A549 (cell line): Measurements from ENCODE around the gene PLD6. TPM values are rescaled to one million over a fixed set of nuclear protein-coding genes. Genes with fewer than 3 reads are reported as not detected.

ENCODE experiments used
- ATAC-seq, 2 experiments: fragments of 200-7000 bp in 1 of 2; fragments of >200 bp in 1 of 2; cut with Nextera tagmentation in 1 of 2; cut with Tn5 transposase in 1 of 2; 3 replicates each; pipeline versions ENCODE4 v1.8.0 to v1.9.1; 2018 to 2020; ENCODE audit warnings: mild to moderate bottlenecking in 1 of 2, moderate library complexity in 1 of 2
- CTCF ChIA-PET: fragments of 300-600 bp; sonication (Branson Sonifier 250); formaldehyde crosslinking; extraction: SDS; loops from one replicate; lab custom pipeline; 2021; ENCODE audit warnings: antibody characterized with exemption, inconsistent platforms; lab: Yijun Ruan, JAX
- POLR2A ChIA-PET: fragments of 350-600 bp; formaldehyde crosslinking; extraction: SDS; loops from one replicate; lab custom pipeline; 2021; ENCODE audit warnings: antibody characterized with exemption, inconsistent platforms; lab: Yijun Ruan, JAX
- DNase-seq, 2 experiments: peaks; one replicate each; pipeline versions ENCODE4 v3.0.0 to v3.0.0-alpha.2; 2011 to 2016; ENCODE audit warnings: low read depth in 1 of 2, low spot score in 1 of 2
- FAIRE-seq: peaks from 2 replicates; lab custom pipeline; 2011; peaks lifted over from hg19 to GRCh38; lab: Jason Lieb, UNC
- H3K27ac ChIP-seq, 2 experiments: fragments of >200 bp; sonication (Bioruptor Twin); formaldehyde crosslinking; 3 replicates each; pipeline ENCODE4 v1.5.1; 2016 to 2017
- H3K4me1 ChIP-seq: fragments of >200 bp; sonication (Bioruptor Twin); formaldehyde crosslinking; 3 replicates; pipeline ENCODE4 v1.6.1; 2016
- H3K4me2 ChIP-seq: fragments of >200 bp; sonication (Bioruptor Twin); formaldehyde crosslinking; 3 replicates; pipeline ENCODE4 v1.6.1; 2016
- H3K4me3 ChIP-seq: fragments of >200 bp; sonication (Bioruptor Twin); formaldehyde crosslinking; 3 replicates; pipeline ENCODE4 v1.5.1; 2016
- H3K9me3 ChIP-seq: fragments of >200 bp; sonication (Bioruptor Twin); formaldehyde crosslinking; 3 replicates; pipeline ENCODE4 v1.6.1; 2016
- CBX2 ChIP-seq: fragments of 200-600 bp; sonication (generic); IDR thresholded peaks from 2 replicates; pipeline ENCODE4 v1.6.1; 2016; ENCODE audit warnings: low read depth, mild to moderate bottlenecking, borderline replicate concordance
- CBX8 ChIP-seq: fragments of 200-600 bp; sonication (generic); IDR thresholded peaks from 2 replicates; pipeline ENCODE4 v1.6.1; 2016
- CEBPB ChIP-seq, 2 experiments: fragments of >200 bp in 1 of 2; sonication (Bioruptor Twin) in 1 of 2; formaldehyde crosslinking in 1 of 2; IDR thresholded peaks; 2 replicates each; pipeline ENCODE4 v1.6.1; 2012 to 2016
- CHD4 ChIP-seq: fragments of 200-600 bp; sonication (generic); IDR thresholded peaks from 2 replicates; pipeline ENCODE4 v1.6.1; 2016; ENCODE audit warnings: antibody characterized with exemption, mild to moderate bottlenecking, borderline replicate concordance
- EHMT2 ChIP-seq: fragments of 200-600 bp; sonication (generic); IDR thresholded peaks from 2 replicates; pipeline ENCODE4 v1.6.1; 2016; ENCODE audit warnings: antibody characterized with exemption, low read depth, mild to moderate bottlenecking, moderate library complexity
- EP300 ChIP-seq, 2 experiments: fragments of >200 bp; sonication (Bioruptor Twin); formaldehyde crosslinking; IDR thresholded peaks; 2 replicates in 1 of 2; 3 replicates in 1 of 2; pipeline ENCODE4 v1.6.1; 2016 to 2017
- FOXS1 ChIP-seq: fragments of 250-450 bp; sonication (Bioruptor Pico); IDR thresholded peaks from 2 replicates; pipeline ENCODE4 v1.5.0; 2020; ENCODE audit warnings: mild to moderate bottlenecking, moderate library complexity
- HEYL ChIP-seq: fragments of 250-450 bp; sonication (Bioruptor Pico); IDR thresholded peaks from 2 replicates; pipeline ENCODE4 v1.8.0; 2021; ENCODE audit warnings: mild to moderate bottlenecking, moderate library complexity
- HOXA7 ChIP-seq: fragments of 250-450 bp; sonication (Bioruptor Pico); IDR thresholded peaks from 2 replicates; pipeline ENCODE4 v1.5.0; 2020; ENCODE audit warnings: mild to moderate bottlenecking, moderate library complexity
- JUN ChIP-seq, 2 experiments: fragments of >200 bp; sonication (Bioruptor Twin); formaldehyde crosslinking; IDR thresholded peaks; 2 replicates in 1 of 2; 3 replicates in 1 of 2; pipeline ENCODE4 v1.6.1; 2016 to 2017
- JUNB ChIP-seq: fragments of >200 bp; sonication (Bioruptor Twin); formaldehyde crosslinking; IDR thresholded peaks from 2 replicates; pipeline ENCODE4 v1.6.1; 2016
- KDM1A ChIP-seq: fragments of 200-600 bp; sonication (generic); IDR thresholded peaks from 2 replicates; pipeline ENCODE4 v1.6.1; 2016; ENCODE audit warnings: low read depth, mild to moderate bottlenecking
- MYC ChIP-seq: IDR thresholded peaks from 2 replicates; pipeline ENCODE4 v1.6.1; 2012; ENCODE audit warnings: mild to moderate bottlenecking, inconsistent platforms, low read length, improper control_type of control experiment, borderline replicate concordance
- NFE2L2 ChIP-seq: fragments of 150-350 bp; conservative IDR thresholded peaks from 2 replicates; pipeline ENCODE4 v1.6.1; 2014; ENCODE audit warnings: low read length
- NPAS2 ChIP-seq: fragments of 250-450 bp; sonication (Bioruptor Pico); IDR thresholded peaks from 2 replicates; pipeline ENCODE4 v1.8.0; 2022; ENCODE audit warnings: mild to moderate bottlenecking, moderate library complexity, borderline replicate concordance
- NR3C1 ChIP-seq: fragments of >200 bp; sonication (Bioruptor Twin); formaldehyde crosslinking; IDR thresholded peaks from 3 replicates; pipeline ENCODE4 v1.6.1; 2017
- PHF8 ChIP-seq: fragments of 200-600 bp; sonication (generic); IDR thresholded peaks from 2 replicates; pipeline ENCODE4 v1.6.1; 2016; ENCODE audit warnings: low read depth, mild to moderate bottlenecking, antibody characterized with exemption, moderate library complexity, borderline replicate concordance
- POLR2A ChIP-seq: IDR thresholded peaks from 2 replicates; pipeline ENCODE4 v1.6.1; 2012; ENCODE audit warnings: mild to moderate bottlenecking, low read length
- RCOR1 ChIP-seq: fragments of 150-350 bp; IDR thresholded peaks from 2 replicates; pipeline ENCODE4 v1.6.1; 2014; ENCODE audit warnings: antibody characterized with exemption, low read length, low read depth
- SMC3 ChIP-seq: fragments of >200 bp; sonication (Bioruptor Twin); formaldehyde crosslinking; IDR thresholded peaks from 3 replicates; pipeline ENCODE4 v1.6.1; 2018; ENCODE audit warnings: inconsistent platforms
- ZC3H11A ChIP-seq: fragments of 450-650 bp; IDR thresholded peaks from 2 replicates; pipeline ENCODE4 v1.6.1; 2014; ENCODE audit warnings: antibody characterized with exemption, mild to moderate bottlenecking
- ZFP36 ChIP-seq: fragments of 450-650 bp; IDR thresholded peaks from 2 replicates; pipeline ENCODE4 v1.6.1; 2014; ENCODE audit warnings: borderline replicate concordance; ENCODE audit not compliant: partially characterized antibody
- ZNF302 ChIP-seq: fragments of 250-450 bp; sonication (Bioruptor Pico); IDR thresholded peaks from 2 replicates; pipeline ENCODE4 v1.9.0; 2021; ENCODE audit warnings: inconsistent platforms, mild to moderate bottlenecking, moderate library complexity
- WGBS: methylation state at CpG from one replicate; pipeline ENCODE4 v1.1.6; 2017; ENCODE audit errors: missing lambda C conversion rate; 5-methylcytosine and 5-hydroxymethylcytosine counted together
- polyA plus RNA-seq, 4 experiments: library from polyadenylated mRNA; depleted of rRNA in 3 of 4; stranded (reverse); fragments of >200 nt; fragmentation: RNase III in 1 of 4; extraction: RNeasy Plus Mini Kit Qiagen cat#74134 plus additional on column Dnase treatment in 1 of 4; gene quantifications; 2 replicates in 3 of 4; 3 replicates in 1 of 4; pipeline ENCODE4 v1.2.3, GENCODE V29; 2011 to 2017
- TF ChIP-seq, protein P1 (sequence below): fragments of >200 bp; sonication (Bioruptor Twin); formaldehyde crosslinking; IDR thresholded peaks from 3 replicates; pipeline ENCODE4 v1.5.1; 2016
- TF ChIP-seq, protein P2 (sequence below): fragments of >200 bp; sonication (Bioruptor Twin); formaldehyde crosslinking; IDR thresholded peaks from 3 replicates; pipeline ENCODE4 v1.6.1; 2016
- TF ChIP-seq, protein P3 (sequence below): fragments of 200-600 bp; sonication (generic); IDR thresholded peaks from 2 replicates; pipeline ENCODE4 v1.6.1; 2016; ENCODE audit warnings: antibody characterized with exemption, mild to moderate bottlenecking, moderate library complexity
- TF ChIP-seq, protein P4 (sequence below): fragments of 150-350 bp; IDR thresholded peaks from 2 replicates; pipeline ENCODE4 v1.6.1; 2014; ENCODE audit warnings: low read depth, mild to moderate bottlenecking, low read length
- TF ChIP-seq, protein P5 (sequence below): fragments of 250-450 bp; sonication (Bioruptor Pico); IDR thresholded peaks from 2 replicates; pipeline ENCODE4 v1.5.0; 2021; ENCODE audit warnings: mild to moderate bottlenecking, moderate library complexity, borderline replicate concordance
- TF ChIP-seq, protein P6 (sequence below): fragments of 250-450 bp; sonication (Bioruptor Pico); IDR thresholded peaks from 2 replicates; pipeline ENCODE4 v1.5.0; 2020; ENCODE audit warnings: low read depth, mild to moderate bottlenecking, moderate library complexity
- TF ChIP-seq, protein P7 (sequence below): IDR thresholded peaks from 2 replicates; pipeline ENCODE4 v1.6.1; 2012

Gene PLD6
- polyA plus RNA-seq, 2 of the 4 experiments (the other 2 are of a cell fraction): 5.6 to 5.7 TPM

DNA sequence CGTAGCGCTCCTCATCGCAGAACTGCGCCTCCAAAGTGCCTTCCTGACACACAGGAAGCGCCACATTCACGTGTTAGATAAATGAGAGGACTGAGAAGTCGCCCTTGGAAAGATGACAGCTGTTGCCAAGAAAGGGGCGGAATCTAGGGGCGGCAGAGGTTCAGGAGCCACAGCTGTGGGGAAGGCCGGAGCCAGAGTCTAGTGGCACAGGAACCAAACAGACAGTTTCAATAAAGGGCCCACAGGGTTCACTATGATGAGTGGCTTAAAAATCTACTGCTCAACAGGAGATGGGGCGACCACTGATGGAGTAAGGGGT, 26.1 kb upstream of the PLD6 start:
- no peak for ATAC-seq
- CTCF ChIA-PET: interaction anchor here (0.6 to 1.2 kb wide), 4 partner anchors 9 to 129 kb away, joined by 3 to 4 read pairs (median 4); no protein-coding TSS in a partner anchor
- WGBS: 90% methylated on average over 11 of the region's 11 CpGs

DNA sequence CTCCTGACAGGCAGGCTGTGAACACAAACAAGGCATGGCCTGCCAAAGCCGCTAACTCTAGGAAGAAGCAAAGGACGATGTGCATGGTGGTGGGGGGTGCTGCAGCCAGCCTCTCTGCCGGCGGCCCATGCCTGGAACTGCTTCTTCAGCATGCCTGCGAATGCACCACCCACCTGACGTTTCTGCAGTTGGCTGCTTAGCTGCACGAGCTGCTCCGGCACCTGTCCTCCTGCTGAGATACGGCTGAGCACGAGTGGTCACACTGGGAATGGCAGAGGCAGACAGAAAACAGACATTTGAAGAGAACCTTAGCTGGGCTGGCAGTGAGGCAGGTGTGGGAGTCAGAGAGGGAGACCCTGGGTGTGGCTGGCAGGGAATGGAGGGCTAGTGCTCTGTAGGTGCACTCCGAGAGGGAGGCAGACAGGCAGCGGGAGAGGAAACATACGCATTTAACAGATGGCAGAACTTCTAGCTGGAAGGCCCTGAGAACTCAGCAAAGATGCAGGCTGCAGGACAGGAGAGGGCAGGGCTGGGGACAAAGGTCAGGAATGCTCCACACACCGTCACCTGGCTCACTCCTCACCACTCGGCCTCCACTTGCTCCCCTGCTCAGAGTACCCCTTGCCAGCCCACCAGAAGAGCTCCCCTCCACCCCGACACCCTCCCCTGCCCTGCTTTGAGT, 25.6 kb upstream of the PLD6 start:
- TF ChIP-seq, protein P1, sequence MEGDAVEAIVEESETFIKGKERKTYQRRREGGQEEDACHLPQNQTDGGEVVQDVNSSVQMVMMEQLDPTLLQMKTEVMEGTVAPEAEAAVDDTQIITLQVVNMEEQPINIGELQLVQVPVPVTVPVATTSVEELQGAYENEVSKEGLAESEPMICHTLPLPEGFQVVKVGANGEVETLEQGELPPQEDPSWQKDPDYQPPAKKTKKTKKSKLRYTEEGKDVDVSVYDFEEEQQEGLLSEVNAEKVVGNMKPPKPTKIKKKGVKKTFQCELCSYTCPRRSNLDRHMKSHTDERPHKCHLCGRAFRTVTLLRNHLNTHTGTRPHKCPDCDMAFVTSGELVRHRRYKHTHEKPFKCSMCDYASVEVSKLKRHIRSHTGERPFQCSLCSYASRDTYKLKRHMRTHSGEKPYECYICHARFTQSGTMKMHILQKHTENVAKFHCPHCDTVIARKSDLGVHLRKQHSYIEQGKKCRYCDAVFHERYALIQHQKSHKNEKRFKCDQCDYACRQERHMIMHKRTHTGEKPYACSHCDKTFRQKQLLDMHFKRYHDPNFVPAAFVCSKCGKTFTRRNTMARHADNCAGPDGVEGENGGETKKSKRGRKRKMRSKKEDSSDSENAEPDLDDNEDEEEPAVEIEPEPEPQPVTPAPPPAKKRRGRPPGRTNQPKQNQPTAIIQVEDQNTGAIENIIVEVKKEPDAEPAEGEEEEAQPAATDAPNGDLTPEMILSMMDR: no peak
- no peak for TF ChIP-seq NR3C1
- no peak for TF ChIP-seq CEBPB (IDR thresholded peaks at IDR 0.05)
- no peak for TF ChIP-seq HEYL (CRISPR knock-in tag)
- TF ChIP-seq JUN (IDR thresholded peaks at IDR 0.05): no peak
- TF ChIP-seq EP300 (IDR thresholded peaks at IDR 0.05): no peak
- TF ChIP-seq EHMT2: no peak
- no peak for TF ChIP-seq CBX2
- TF ChIP-seq, protein P2, sequence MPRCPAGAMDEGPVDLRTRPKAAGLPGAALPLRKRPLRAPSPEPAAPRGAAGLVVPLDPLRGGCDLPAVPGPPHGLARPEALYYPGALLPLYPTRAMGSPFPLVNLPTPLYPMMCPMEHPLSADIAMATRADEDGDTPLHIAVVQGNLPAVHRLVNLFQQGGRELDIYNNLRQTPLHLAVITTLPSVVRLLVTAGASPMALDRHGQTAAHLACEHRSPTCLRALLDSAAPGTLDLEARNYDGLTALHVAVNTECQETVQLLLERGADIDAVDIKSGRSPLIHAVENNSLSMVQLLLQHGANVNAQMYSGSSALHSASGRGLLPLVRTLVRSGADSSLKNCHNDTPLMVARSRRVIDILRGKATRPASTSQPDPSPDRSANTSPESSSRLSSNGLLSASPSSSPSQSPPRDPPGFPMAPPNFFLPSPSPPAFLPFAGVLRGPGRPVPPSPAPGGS: no peak
- no peak for TF ChIP-seq JUNB
- TF ChIP-seq POLR2A: no peak
- TF ChIP-seq HOXA7 (CRISPR knock-in tag): no peak
- TF ChIP-seq, protein P3, sequence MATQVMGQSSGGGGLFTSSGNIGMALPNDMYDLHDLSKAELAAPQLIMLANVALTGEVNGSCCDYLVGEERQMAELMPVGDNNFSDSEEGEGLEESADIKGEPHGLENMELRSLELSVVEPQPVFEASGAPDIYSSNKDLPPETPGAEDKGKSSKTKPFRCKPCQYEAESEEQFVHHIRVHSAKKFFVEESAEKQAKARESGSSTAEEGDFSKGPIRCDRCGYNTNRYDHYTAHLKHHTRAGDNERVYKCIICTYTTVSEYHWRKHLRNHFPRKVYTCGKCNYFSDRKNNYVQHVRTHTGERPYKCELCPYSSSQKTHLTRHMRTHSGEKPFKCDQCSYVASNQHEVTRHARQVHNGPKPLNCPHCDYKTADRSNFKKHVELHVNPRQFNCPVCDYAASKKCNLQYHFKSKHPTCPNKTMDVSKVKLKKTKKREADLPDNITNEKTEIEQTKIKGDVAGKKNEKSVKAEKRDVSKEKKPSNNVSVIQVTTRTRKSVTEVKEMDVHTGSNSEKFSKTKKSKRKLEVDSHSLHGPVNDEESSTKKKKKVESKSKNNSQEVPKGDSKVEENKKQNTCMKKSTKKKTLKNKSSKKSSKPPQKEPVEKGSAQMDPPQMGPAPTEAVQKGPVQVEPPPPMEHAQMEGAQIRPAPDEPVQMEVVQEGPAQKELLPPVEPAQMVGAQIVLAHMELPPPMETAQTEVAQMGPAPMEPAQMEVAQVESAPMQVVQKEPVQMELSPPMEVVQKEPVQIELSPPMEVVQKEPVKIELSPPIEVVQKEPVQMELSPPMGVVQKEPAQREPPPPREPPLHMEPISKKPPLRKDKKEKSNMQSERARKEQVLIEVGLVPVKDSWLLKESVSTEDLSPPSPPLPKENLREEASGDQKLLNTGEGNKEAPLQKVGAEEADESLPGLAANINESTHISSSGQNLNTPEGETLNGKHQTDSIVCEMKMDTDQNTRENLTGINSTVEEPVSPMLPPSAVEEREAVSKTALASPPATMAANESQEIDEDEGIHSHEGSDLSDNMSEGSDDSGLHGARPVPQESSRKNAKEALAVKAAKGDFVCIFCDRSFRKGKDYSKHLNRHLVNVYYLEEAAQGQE: no peak
- WGBS: 86% methylated on average over 16 of the region's 16 CpGs
- DNase-seq: no peak
- no peaks in the 10 kb centered on the region for H3K9me3 ChIP-seq
- no peak overlapping the region for H3K4me3 ChIP-seq
- ChIA-PET CTCF (interaction anchor here (0.8 to 1.2 kb wide), 3 partner anchors 8 to 89 kb away, joined by 3 to 4 read pairs (median 3); no protein-coding TSS in a partner anchor), POLR2A (no interaction called here)
- H3K4me1 ChIP-seq: peaks cover 10% of the 10 kb centered on the region
- no peak for ATAC-seq
- FAIRE-seq: no peak
- H3K27ac ChIP-seq: no peak overlapping the region
- no peak overlapping the region for H3K4me2 ChIP-seq

More for the DNA sequence above, 26.1 kb upstream of the PLD6 start:
- DNase-seq: no peak
- TF ChIP-seq SMC3: no peak
- TF ChIP-seq CBX8: no peak
- TF ChIP-seq FOXS1 (CRISPR knock-in tag): no peak
- TF ChIP-seq, protein P4, sequence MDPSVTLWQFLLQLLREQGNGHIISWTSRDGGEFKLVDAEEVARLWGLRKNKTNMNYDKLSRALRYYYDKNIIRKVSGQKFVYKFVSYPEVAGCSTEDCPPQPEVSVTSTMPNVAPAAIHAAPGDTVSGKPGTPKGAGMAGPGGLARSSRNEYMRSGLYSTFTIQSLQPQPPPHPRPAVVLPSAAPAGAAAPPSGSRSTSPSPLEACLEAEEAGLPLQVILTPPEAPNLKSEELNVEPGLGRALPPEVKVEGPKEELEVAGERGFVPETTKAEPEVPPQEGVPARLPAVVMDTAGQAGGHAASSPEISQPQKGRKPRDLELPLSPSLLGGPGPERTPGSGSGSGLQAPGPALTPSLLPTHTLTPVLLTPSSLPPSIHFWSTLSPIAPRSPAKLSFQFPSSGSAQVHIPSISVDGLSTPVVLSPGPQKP: no peak
- no peak for TF ChIP-seq HEYL (CRISPR knock-in tag)
- no peak for TF ChIP-seq NPAS2 (CRISPR knock-in tag)
- no peak for TF ChIP-seq MYC
- no peak for TF ChIP-seq NFE2L2
- TF ChIP-seq RCOR1: no peak
- TF ChIP-seq, protein P5, sequence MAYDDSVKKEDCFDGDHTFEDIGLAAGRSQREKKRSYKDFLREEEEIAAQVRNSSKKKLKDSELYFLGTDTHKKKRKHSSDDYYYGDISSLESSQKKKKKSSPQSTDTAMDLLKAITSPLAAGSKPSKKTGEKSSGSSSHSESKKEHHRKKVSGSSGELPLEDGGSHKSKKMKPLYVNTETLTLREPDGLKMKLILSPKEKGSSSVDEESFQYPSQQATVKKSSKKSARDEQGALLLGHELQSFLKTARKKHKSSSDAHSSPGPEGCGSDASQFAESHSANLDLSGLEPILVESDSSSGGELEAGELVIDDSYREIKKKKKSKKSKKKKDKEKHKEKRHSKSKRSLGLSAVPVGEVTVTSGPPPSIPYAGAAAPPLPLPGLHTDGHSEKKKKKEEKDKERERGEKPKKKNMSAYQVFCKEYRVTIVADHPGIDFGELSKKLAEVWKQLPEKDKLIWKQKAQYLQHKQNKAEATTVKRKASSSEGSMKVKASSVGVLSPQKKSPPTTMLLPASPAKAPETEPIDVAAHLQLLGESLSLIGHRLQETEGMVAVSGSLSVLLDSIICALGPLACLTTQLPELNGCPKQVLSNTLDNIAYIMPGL (CRISPR knock-in tag): no peak
- no peak for TF ChIP-seq NR3C1
- TF ChIP-seq, protein P6, sequence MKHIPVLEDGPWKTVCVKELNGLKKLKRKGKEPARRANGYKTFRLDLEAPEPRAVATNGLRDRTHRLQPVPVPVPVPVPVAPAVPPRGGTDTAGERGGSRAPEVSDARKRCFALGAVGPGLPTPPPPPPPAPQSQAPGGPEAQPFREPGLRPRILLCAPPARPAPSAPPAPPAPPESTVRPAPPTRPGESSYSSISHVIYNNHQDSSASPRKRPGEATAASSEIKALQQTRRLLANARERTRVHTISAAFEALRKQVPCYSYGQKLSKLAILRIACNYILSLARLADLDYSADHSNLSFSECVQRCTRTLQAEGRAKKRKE (CRISPR knock-in tag): no peak
- no peak for TF ChIP-seq CEBPB (IDR thresholded peaks at IDR 0.05)
- TF ChIP-seq KDM1A: no peak
- no peak for TF ChIP-seq ZFP36
- no peak for TF ChIP-seq ZC3H11A
- no peak for TF ChIP-seq ZNF302 (CRISPR knock-in tag)
- TF ChIP-seq, protein P7, sequence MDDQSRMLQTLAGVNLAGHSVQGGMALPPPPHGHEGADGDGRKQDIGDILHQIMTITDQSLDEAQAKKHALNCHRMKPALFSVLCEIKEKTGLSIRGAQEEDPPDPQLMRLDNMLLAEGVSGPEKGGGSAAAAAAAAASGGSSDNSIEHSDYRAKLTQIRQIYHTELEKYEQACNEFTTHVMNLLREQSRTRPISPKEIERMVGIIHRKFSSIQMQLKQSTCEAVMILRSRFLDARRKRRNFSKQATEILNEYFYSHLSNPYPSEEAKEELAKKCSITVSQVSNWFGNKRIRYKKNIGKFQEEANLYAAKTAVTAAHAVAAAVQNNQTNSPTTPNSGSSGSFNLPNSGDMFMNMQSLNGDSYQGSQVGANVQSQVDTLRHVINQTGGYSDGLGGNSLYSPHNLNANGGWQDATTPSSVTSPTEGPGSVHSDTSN: no peak
- no peak for TF ChIP-seq CHD4
- TF ChIP-seq PHF8: no peak
- no peak overlapping the region for H3K4me2 ChIP-seq
- POLR2A ChIA-PET: no interaction called here
- no peak for FAIRE-seq
- H3K27ac ChIP-seq: no peak overlapping the region
- no peaks in the 10 kb centered on the region for H3K9me3 ChIP-seq
- H3K4me1 ChIP-seq: peaks cover 10% of the 10 kb centered on the region
- H3K4me3 ChIP-seq: no peak overlapping the region
